Stomach (tissue), 9 donors: ENCODE results near the gene RALGDS. TPM values are rescaled to one million over a fixed set of nuclear protein-coding genes. Genes with fewer than 3 reads are reported as not detected.

ENCODE experiments used
- DNase-seq, 2 donors: peaks; one replicate each; pipeline versions ENCODE4 v3.0.0 to v3.0.0-alpha.2; 2013 to 2019
- H3K27ac ChIP-seq, 5 donors: fragments of 200-600 bp in 4 of 5; sonication (generic) in 4 of 5; one replicate each; pipeline ENCODE4 v1.5.1; 2013 to 2019; ENCODE audit warnings: mild to moderate bottlenecking in 1 of 5, moderate library complexity in 1 of 5
- H3K27me3 ChIP-seq, 3 donors: fragments of 200-600 bp; sonication (generic); one replicate each; pipeline ENCODE4 v1.5.1; 2017 to 2019; ENCODE audit warnings: mixed run types in 1 of 3
- H3K36me3 ChIP-seq, 4 donors: fragments of 200-600 bp; sonication (generic); 1 replicate in 3 of 4; 2 replicates in 1 of 4; pipeline ENCODE4 v1.5.1; 2016 to 2019
- H3K4me1 ChIP-seq, 4 donors: fragments of 200-600 bp; sonication (generic); one replicate each; pipeline ENCODE4 v1.5.1; 2016 to 2019
- H3K4me3 ChIP-seq, 4 donors: fragments of 200-600 bp; sonication (generic) in 3 of 4; one replicate each; pipeline ENCODE4 v1.5.1; 2016 to 2019; ENCODE audit warnings: mild to moderate bottlenecking in 1 of 4
- H3K9me3 ChIP-seq, 4 donors: fragments of 200-600 bp; sonication (generic); one replicate each; pipeline ENCODE4 v1.5.1; 2016 to 2019
- EP300 ChIP-seq: sonication (generic); formaldehyde crosslinking; IDR thresholded peaks from one replicate; pipeline ENCODE4 v1.6.1; 2017; ENCODE audit warnings: antibody characterized with exemption
- POLR2A ChIP-seq, 4 donors: fragments of 450-650 bp; IDR thresholded peaks; one replicate each; pipeline ENCODE4 v1.6.1; 2016; ENCODE audit warnings: antibody characterized with exemption in 4 of 4, control low read depth in 2 of 4, mild to moderate bottlenecking in 1 of 4, moderate library complexity in 1 of 4
- POLR2AphosphoS5 ChIP-seq, 3 donors: sonication (generic); formaldehyde crosslinking; IDR thresholded peaks; one replicate each; pipeline ENCODE4 v1.6.1; 2016; ENCODE audit warnings: antibody characterized with exemption in 3 of 3
- WGBS, 5 donors: extraction: QIAGEN DNeasy Blood & Tissue Kit in 3 of 5; methylation state at CpG; one replicate each; pipeline versions ENCODE4 v1.1.5 to v1.1.7; 2013 to 2018; 5-methylcytosine and 5-hydroxymethylcytosine counted together
- intact Hi-C: fragments of 100-400 bp; cut with DNase I; formaldehyde crosslinking; loops from one replicate; pipeline ENCODE4 v1.15.1; 2023; ENCODE audit warnings: low total_unique reads
- polyA plus RNA-seq, 3 donors: library from polyadenylated mRNA; stranded (reverse); fragments of 200-250 nt; gene quantifications; one replicate each; pipeline ENCODE4 v1.2.3, GENCODE V29; 2013
- total RNA-seq, 5 donors: library from RNA; depleted of rRNA; stranded (reverse); fragments of >200 nt; gene quantifications; one replicate each; pipeline versions ENCODE4 v1.1.0 to v1.2.3, GENCODE V29; 2014 to 2016
- TF ChIP-seq, protein P1 (sequence below), 7 experiments: fragments of 450-650 bp in 4 of 7; fragments of 200-600 bp in 3 of 7; sonication (generic) in 3 of 7; IDR thresholded peaks; one replicate each; pipeline ENCODE4 v1.5.1; 2016 to 2019; ENCODE audit warnings: antibody characterized with exemption in 7 of 7, control low read depth in 2 of 7, mild to moderate bottlenecking in 1 of 7
- donor health status: healthy with polysubstance abuse.
- donor health status: Bipolar disorder and iron deficiency.
- donor health status: healthy.

The RALGDS gene
- total and polyA plus RNA-seq, 8 donors = 20.5 to 242 (median 43.6) TPM

- H3K27me3 ChIP-seq = peaks cover 0 to 14% (median 0%) of the 10 kb centered on the region in 3 donors
- WGBS, 5 donors = 59 to 70% (median 61%) methylated on average over 6 of the region's 6 CpGs
- peaks cover 15 to 21% (median 18%) of the 10 kb centered on the region in 4 donors for H3K4me1 ChIP-seq
- no peak for DNase-seq
- H3K36me3 ChIP-seq = no peaks in the 10 kb centered on the region
- intact Hi-C loops = no loop called here
- TF ChIP-seq POLR2AphosphoS5 (IDR thresholded peaks at IDR 0.05) = no peak
- TF ChIP-seq POLR2A (IDR thresholded peaks at IDR 0.05) = no peak
- no peaks in the 10 kb centered on the region for H3K9me3 ChIP-seq
- H3K4me3 ChIP-seq = no peak overlapping the region
- H3K27ac ChIP-seq = no peak overlapping the region
Observed at GRCh38 chr9:133168432-133168831, 47.4 kb upstream of the RALGDS start.

DNA sequence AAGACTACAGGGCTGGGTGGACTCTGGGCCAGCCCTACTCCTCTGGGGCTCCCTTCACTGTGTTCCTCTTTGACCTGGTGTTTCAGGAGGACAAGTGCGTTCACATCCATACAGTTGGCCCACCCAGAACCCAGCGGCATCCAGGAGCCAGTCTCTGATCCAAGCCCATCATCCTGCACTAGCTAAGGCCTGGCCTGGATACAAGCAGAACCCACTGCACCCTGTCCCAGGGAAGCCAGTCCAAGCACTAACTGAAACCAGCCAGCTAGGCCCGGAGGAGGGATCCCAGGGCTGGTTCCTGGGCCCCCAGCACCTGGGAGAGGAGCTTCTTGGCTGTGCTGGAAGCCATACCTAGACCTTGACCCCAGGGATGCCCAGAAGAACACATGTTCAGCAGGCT, 46.7 kb upstream of the RALGDS start:
- no peak overlapping the region for H3K27ac ChIP-seq
- no peaks in the 10 kb centered on the region for H3K36me3 ChIP-seq
- H3K4me1 ChIP-seq = peaks cover 22 to 27% (median 24%) of the 10 kb centered on the region in 4 donors
- intact Hi-C loops = no loop called here
- 84 to 95% (median 90%) methylated on average over 2 to 3 of the region's 3 CpGs; no CpG with 5 or more reads in 1 of the 5 donors for WGBS, 5 donors
- H3K27me3 ChIP-seq = peaks cover 0 to 20% (median 0%) of the 10 kb centered on the region in 3 donors
- no peaks in the 10 kb centered on the region for H3K9me3 ChIP-seq
- no peak for DNase-seq
- TF ChIP-seq, protein P1, sequence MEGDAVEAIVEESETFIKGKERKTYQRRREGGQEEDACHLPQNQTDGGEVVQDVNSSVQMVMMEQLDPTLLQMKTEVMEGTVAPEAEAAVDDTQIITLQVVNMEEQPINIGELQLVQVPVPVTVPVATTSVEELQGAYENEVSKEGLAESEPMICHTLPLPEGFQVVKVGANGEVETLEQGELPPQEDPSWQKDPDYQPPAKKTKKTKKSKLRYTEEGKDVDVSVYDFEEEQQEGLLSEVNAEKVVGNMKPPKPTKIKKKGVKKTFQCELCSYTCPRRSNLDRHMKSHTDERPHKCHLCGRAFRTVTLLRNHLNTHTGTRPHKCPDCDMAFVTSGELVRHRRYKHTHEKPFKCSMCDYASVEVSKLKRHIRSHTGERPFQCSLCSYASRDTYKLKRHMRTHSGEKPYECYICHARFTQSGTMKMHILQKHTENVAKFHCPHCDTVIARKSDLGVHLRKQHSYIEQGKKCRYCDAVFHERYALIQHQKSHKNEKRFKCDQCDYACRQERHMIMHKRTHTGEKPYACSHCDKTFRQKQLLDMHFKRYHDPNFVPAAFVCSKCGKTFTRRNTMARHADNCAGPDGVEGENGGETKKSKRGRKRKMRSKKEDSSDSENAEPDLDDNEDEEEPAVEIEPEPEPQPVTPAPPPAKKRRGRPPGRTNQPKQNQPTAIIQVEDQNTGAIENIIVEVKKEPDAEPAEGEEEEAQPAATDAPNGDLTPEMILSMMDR (IDR thresholded peaks at IDR 0.05) = no peak
- TF ChIP-seq EP300 (no peak), POLR2A (IDR thresholded peaks at IDR 0.05) (no peak), POLR2AphosphoS5 (IDR thresholded peaks at IDR 0.05) (no peak)
- no peak overlapping the region for H3K4me3 ChIP-seq

DNA sequence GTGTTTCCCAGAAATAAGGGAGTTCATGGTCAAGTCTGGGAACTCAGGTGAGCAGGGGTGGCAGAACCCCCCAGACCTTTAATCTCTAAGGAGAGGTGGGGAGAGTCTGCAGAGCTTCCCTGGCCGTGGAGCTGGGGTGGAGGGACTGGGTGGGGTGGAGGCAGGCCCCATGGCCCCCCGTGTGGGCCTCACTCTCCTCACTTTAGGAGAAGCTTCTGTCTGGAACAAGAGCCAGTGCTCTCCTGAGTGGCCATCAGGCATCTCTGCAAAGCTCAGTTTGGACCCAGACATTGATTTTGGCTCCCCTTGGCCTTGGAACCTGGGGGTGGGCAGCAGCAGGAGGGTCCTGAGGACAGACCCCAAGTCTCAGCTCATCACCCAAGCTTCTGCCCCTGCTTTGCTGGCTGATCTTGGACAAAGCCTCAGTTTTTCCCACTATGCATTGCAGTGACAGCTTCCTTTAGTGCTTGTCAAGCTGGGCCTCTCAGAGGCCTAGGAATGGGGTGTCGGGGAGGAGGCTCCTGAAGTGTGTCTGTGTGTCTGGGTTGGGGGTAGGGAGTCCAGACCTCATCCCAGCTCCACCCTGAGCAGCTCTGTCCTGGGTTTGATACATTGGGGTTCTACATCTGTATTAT, 46.2 kb upstream of the RALGDS start:
- no peak overlapping the region for H3K27ac ChIP-seq
- DNase-seq = no peak
- intact Hi-C loops = no loop called here
- peaks cover 0 to 22% (median 0%) of the 10 kb centered on the region in 3 donors for H3K27me3 ChIP-seq
- H3K36me3 ChIP-seq = no peaks in the 10 kb centered on the region
- 78 to 88% (median 85%) methylated on average over 1 to 3 of the region's 3 CpGs for WGBS, 5 donors
- H3K4me1 ChIP-seq = peaks cover 22 to 33% (median 30%) of the 10 kb centered on the region in 4 donors
- no peaks in the 10 kb centered on the region for H3K9me3 ChIP-seq
- TF ChIP-seq EP300 = no peak
- no peak for TF ChIP-seq POLR2A (IDR thresholded peaks at IDR 0.05)
- no peak for TF ChIP-seq POLR2AphosphoS5 (IDR thresholded peaks at IDR 0.05)
- TF ChIP-seq, protein P1 (IDR thresholded peaks at IDR 0.05) = no peak
- no peak overlapping the region for H3K4me3 ChIP-seq

- Histone ChIP-seq H3K27ac (no peak overlapping the region), H3K4me1 (peaks cover 22 to 39% (median 35%) of the 10 kb centered on the region in 4 donors), H3K4me3 (no peak overlapping the region), H3K9me3 (no peaks in the 10 kb centered on the region), H3K27me3 (peaks cover 0 to 17% (median 0%) of the 10 kb centered on the region in 3 donors), H3K36me3 (no peaks in the 10 kb centered on the region)
- intact Hi-C loops = no loop called here
- WGBS, 5 donors = 82 to 90% (median 88%) methylated on average over 16 to 17 of the region's 17 CpGs
- TF ChIP-seq, protein P1 (IDR thresholded peaks at IDR 0.05) = no peak
- TF ChIP-seq POLR2A (IDR thresholded peaks at IDR 0.05) = no peak
- DNase-seq = no peak
Observed at GRCh38 chr9:133166392-133166791, 45.4 kb upstream of the RALGDS start.

GRCh38 chr9:133165452-133165730, 44.4 kb upstream of the RALGDS start:
- intact Hi-C loops = no loop called here
- Histone ChIP-seq H3K9me3 (no peaks in the 10 kb centered on the region), H3K27ac (peak overlapping the region; percentile 63 to 86 (median 83)), H3K27me3 (peaks cover 0 to 10% (median 0%) of the 10 kb centered on the region in 3 donors), H3K4me3 (no peak overlapping the region), H3K36me3 (no peaks in the 10 kb centered on the region), H3K4me1 (peaks cover 22 to 49% (median 41%) of the 10 kb centered on the region in 4 donors)
- 85 to 93% (median 88%) methylated on average over 2 of the region's 2 CpGs for WGBS, 5 donors
- DNase-seq = no peak
- no peak for TF ChIP-seq EP300
- TF ChIP-seq POLR2AphosphoS5 (IDR thresholded peaks at IDR 0.05) = no peak
- no peak for TF ChIP-seq POLR2A (IDR thresholded peaks at IDR 0.05)
- TF ChIP-seq, protein P1 (IDR thresholded peaks at IDR 0.05) = no peak
